ENCODE measurements around the gene KIF26B. TPM values are rescaled to one million over a fixed set of nuclear protein-coding genes. Genes with fewer than 3 reads are reported as not detected.

KIF26B gene
- total RNA-seq, 1 experiment from 2014 or later, result 1.6 TPM

GRCh38 chr1:245234217-245235081 is 79.7 kb downstream of the KIF26B start:
- H3K4me3 Mint-ChIP-seq (ENCODE audit: unreplicated experiment), result no peak overlapping the region
- no peaks in the 10 kb centered on the region for H3K36me3 Mint-ChIP-seq (ENCODE audit: insufficient read depth, unreplicated experiment)
- H3K27ac Mint-ChIP-seq (ENCODE audit: low read depth, unreplicated experiment), result no peak overlapping the region
- no TSS peak for BruUV-seq (replicated peaks)
- TF ChIP-seq CTCF (IDR thresholded peaks at IDR 0.05; ENCODE audit: unreplicated experiment), result no peak
- CTCF ChIA-PET, result interaction anchor here (0.9 to 1.2 kb wide), 2 partner anchors 45 to 1217 kb away, joined by 3 to 4 read pairs; no protein-coding TSS in a partner anchor
- POLR2A ChIA-PET, result no interaction called here
- H3K4me1 Mint-ChIP-seq (ENCODE audit: insufficient read depth, unreplicated experiment), result peaks cover 6% of the 10 kb centered on the region
- H3K27me3 Mint-ChIP-seq (ENCODE audit: insufficient read depth, unreplicated experiment), result peaks cover 23% of the 10 kb centered on the region
- H3K9me3 Mint-ChIP-seq (ENCODE audit: unreplicated experiment), result no peaks in the 10 kb centered on the region
- no peak for DNase-seq (ENCODE audit: unreplicated experiment)
- intact Hi-C loops (cut with micrococcal nuclease), result no loop called here

GRCh38 chr1:245235156-245235555 is 80.4 kb downstream of the KIF26B start:
- ChIA-PET CTCF (interaction anchor here (0.6 to 1.1 kb wide), 6 partner anchors 9 to 1216 kb away, joined by 3 to 6 read pairs (median 4); no protein-coding TSS in a partner anchor), POLR2A (no interaction called here)
- Mint-ChIP-seq H3K9me3 (ENCODE audit: unreplicated experiment) (no peaks in the 10 kb centered on the region), H3K27me3 (ENCODE audit: insufficient read depth, unreplicated experiment) (peaks cover 23% of the 10 kb centered on the region), H3K27ac (ENCODE audit: low read depth, unreplicated experiment) (no peak overlapping the region), H3K4me3 (ENCODE audit: unreplicated experiment) (no peak overlapping the region), H3K4me1 (ENCODE audit: insufficient read depth, unreplicated experiment) (peaks cover 6% of the 10 kb centered on the region), H3K36me3 (ENCODE audit: insufficient read depth, unreplicated experiment) (no peaks in the 10 kb centered on the region)
- DNase-seq (ENCODE audit: unreplicated experiment), result no peak
- no TSS peak for BruUV-seq (replicated peaks)
- intact Hi-C loops (cut with micrococcal nuclease), result no loop called here
- no peak for TF ChIP-seq CTCF (IDR thresholded peaks at IDR 0.05; ENCODE audit: unreplicated experiment)

- Mint-ChIP-seq H3K9me3 (ENCODE audit: unreplicated experiment) (no peaks in the 10 kb centered on the region), H3K4me3 (ENCODE audit: unreplicated experiment) (no peak overlapping the region), H3K4me1 (ENCODE audit: insufficient read depth, unreplicated experiment) (no peaks in the 10 kb centered on the region), H3K36me3 (ENCODE audit: insufficient read depth, unreplicated experiment) (no peaks in the 10 kb centered on the region), H3K27me3 (ENCODE audit: insufficient read depth, unreplicated experiment) (no peaks in the 10 kb centered on the region), H3K27ac (ENCODE audit: low read depth, unreplicated experiment) (no peak overlapping the region)
- no TSS peak for BruUV-seq (replicated peaks)
- ChIA-PET CTCF (interaction anchor here (0.7 to 1.0 kb wide), 2 partner anchors 15 to 88 kb away, joined by 3 read pairs; no protein-coding TSS in a partner anchor), POLR2A (interaction anchor here (0.6 kb wide), 3 partner anchors 27 to 1236 kb away, joined by 3 read pairs; no protein-coding TSS in a partner anchor)
- intact Hi-C loops (cut with micrococcal nuclease), result no loop called here
- TF ChIP-seq CTCF (IDR thresholded peaks at IDR 0.05; ENCODE audit: unreplicated experiment), result no peak
- no peak for DNase-seq (ENCODE audit: unreplicated experiment)
Observed at GRCh38 chr1:245240648-245241165, 85.9 kb downstream of the KIF26B start.

GRCh38 chr1:245241526-245242130 is 86.8 kb downstream of the KIF26B start:
- ChIA-PET CTCF (interaction anchor here (0.6 to 1.4 kb wide), 5 partner anchors 12 to 1256 kb away, joined by 3 to 5 read pairs (median 3); no protein-coding TSS in a partner anchor), POLR2A (no interaction called here)
- no peak overlapping the region for H3K4me3 Mint-ChIP-seq (ENCODE audit: unreplicated experiment)
- H3K36me3 Mint-ChIP-seq (ENCODE audit: insufficient read depth, unreplicated experiment), result no peaks in the 10 kb centered on the region
- no peak for TF ChIP-seq CTCF (IDR thresholded peaks at IDR 0.05; ENCODE audit: unreplicated experiment)
- H3K9me3 Mint-ChIP-seq (ENCODE audit: unreplicated experiment), result no peaks in the 10 kb centered on the region
- H3K27ac Mint-ChIP-seq (ENCODE audit: low read depth, unreplicated experiment), result no peak overlapping the region
- no TSS peak for BruUV-seq (replicated peaks)
- H3K4me1 Mint-ChIP-seq (ENCODE audit: insufficient read depth, unreplicated experiment), result no peaks in the 10 kb centered on the region
- H3K27me3 Mint-ChIP-seq (ENCODE audit: insufficient read depth, unreplicated experiment), result no peaks in the 10 kb centered on the region
- intact Hi-C loops (cut with micrococcal nuclease), result no loop called here
- no peak for DNase-seq (ENCODE audit: unreplicated experiment)
